ENCODE results near the gene RASGRF1.

The RASGRF1 gene

GRCh38 chr15:78914027-78914764 lies 176.4 kb downstream of the RASGRF1 start:
- Histone ChIP-seq H3K79me2 (ENCODE audit: low read length) (no peaks in the 10 kb centered on the region), H4K20me1 (ENCODE audit: insufficient read depth, low read length) (no peaks in the 10 kb centered on the region), H2AFZ (ENCODE audit: low read length) (no peak overlapping the region), H3K27ac (ENCODE audit: low read length) (no peak overlapping the region), H3K4me2 (ENCODE audit: low read depth, low read length) (no peak overlapping the region), H3K9me2 (replicated peaks; ENCODE audit: insufficient read depth, low read length) (no peaks in the 10 kb centered on the region), H3K27me3 (replicated peaks; ENCODE audit: insufficient read depth, low read length) (no peaks in the 10 kb centered on the region), H3K4me1 (ENCODE audit: low read length) (no peaks in the 10 kb centered on the region), H3K9ac (ENCODE audit: low read length) (no peak overlapping the region), H3K4me3 (ENCODE audit: low read length) (no peak overlapping the region), H3K36me3 (replicated peaks; ENCODE audit: insufficient read depth, low read length) (no peaks in the 10 kb centered on the region), H3K9me3 (replicated peaks; ENCODE audit: insufficient read depth, low read length) (no peaks in the 10 kb centered on the region), H3F3A (ENCODE audit: insufficient read depth, low read length) (no peaks in the 10 kb centered on the region)
- DNase-seq = no peak
- TF ChIP-seq, protein P1, sequence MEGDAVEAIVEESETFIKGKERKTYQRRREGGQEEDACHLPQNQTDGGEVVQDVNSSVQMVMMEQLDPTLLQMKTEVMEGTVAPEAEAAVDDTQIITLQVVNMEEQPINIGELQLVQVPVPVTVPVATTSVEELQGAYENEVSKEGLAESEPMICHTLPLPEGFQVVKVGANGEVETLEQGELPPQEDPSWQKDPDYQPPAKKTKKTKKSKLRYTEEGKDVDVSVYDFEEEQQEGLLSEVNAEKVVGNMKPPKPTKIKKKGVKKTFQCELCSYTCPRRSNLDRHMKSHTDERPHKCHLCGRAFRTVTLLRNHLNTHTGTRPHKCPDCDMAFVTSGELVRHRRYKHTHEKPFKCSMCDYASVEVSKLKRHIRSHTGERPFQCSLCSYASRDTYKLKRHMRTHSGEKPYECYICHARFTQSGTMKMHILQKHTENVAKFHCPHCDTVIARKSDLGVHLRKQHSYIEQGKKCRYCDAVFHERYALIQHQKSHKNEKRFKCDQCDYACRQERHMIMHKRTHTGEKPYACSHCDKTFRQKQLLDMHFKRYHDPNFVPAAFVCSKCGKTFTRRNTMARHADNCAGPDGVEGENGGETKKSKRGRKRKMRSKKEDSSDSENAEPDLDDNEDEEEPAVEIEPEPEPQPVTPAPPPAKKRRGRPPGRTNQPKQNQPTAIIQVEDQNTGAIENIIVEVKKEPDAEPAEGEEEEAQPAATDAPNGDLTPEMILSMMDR (IDR thresholded peaks at IDR 0.05; ENCODE audit: low read length) = no peak
- TF ChIP-seq EZH2phosphoT487 (IDR thresholded peaks at IDR 0.05; ENCODE audit: low read length) (no peak), EZH2 (optimal IDR thresholded peaks at IDR 0.05; ENCODE audit: low read depth, low read length) (no peak)

GRCh38 chr15:78913012-78913411 lies 177.6 kb downstream of the RASGRF1 start:
- H3K9ac ChIP-seq (ENCODE audit: low read length) = no peak overlapping the region
- no peak overlapping the region for H3K4me2 ChIP-seq (ENCODE audit: low read depth, low read length)
- H3K27me3 ChIP-seq (replicated peaks; ENCODE audit: insufficient read depth, low read length) = no peaks in the 10 kb centered on the region
- H3F3A ChIP-seq (ENCODE audit: insufficient read depth, low read length) = no peaks in the 10 kb centered on the region
- TF ChIP-seq, protein P1 (IDR thresholded peaks at IDR 0.05; ENCODE audit: low read length) = no peak
- no peak for TF ChIP-seq EZH2 (optimal IDR thresholded peaks at IDR 0.05; ENCODE audit: low read depth, low read length)
- no peak for TF ChIP-seq EZH2phosphoT487 (IDR thresholded peaks at IDR 0.05; ENCODE audit: low read length)
- DNase-seq = no peak
- H3K79me2 ChIP-seq (ENCODE audit: low read length) = no peaks in the 10 kb centered on the region
- H2AFZ ChIP-seq (ENCODE audit: low read length) = no peak overlapping the region
- no peaks in the 10 kb centered on the region for H3K4me1 ChIP-seq (ENCODE audit: low read length)
- H3K4me3 ChIP-seq (ENCODE audit: low read length) = no peak overlapping the region
- no peaks in the 10 kb centered on the region for H3K9me2 ChIP-seq (replicated peaks; ENCODE audit: insufficient read depth, low read length)
- no peaks in the 10 kb centered on the region for H3K36me3 ChIP-seq (replicated peaks; ENCODE audit: insufficient read depth, low read length)
- no peaks in the 10 kb centered on the region for H3K9me3 ChIP-seq (replicated peaks; ENCODE audit: insufficient read depth, low read length)
- no peaks in the 10 kb centered on the region for H4K20me1 ChIP-seq (ENCODE audit: insufficient read depth, low read length)
- no peak overlapping the region for H3K27ac ChIP-seq (ENCODE audit: low read length)

DNA sequence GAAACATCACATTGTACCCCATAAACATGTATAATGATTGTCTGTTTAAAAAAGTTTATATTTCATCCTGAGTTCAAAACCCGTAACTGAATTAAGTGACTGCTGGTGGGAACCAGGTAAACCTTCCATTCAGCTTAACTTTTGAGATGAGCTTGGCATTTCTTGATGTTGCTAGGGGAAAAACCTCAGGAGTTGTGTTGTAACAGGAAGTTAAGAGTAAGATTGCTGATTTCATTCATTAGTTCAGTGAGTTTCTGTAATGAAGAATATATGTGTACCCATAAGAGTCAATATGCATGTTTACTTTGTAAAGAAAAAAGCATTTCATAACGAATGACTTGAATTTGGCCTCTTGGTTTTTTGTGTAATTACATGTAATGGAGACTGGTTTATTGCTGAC lies 178.3 kb downstream of the RASGRF1 start:
- Histone ChIP-seq H3K27ac (ENCODE audit: low read length) (no peak overlapping the region), H3F3A (ENCODE audit: insufficient read depth, low read length) (no peaks in the 10 kb centered on the region), H3K27me3 (replicated peaks; ENCODE audit: insufficient read depth, low read length) (no peaks in the 10 kb centered on the region), H3K9me3 (replicated peaks; ENCODE audit: insufficient read depth, low read length) (no peaks in the 10 kb centered on the region), H3K4me1 (ENCODE audit: low read length) (no peaks in the 10 kb centered on the region), H3K79me2 (ENCODE audit: low read length) (no peaks in the 10 kb centered on the region), H3K9me2 (replicated peaks; ENCODE audit: insufficient read depth, low read length) (no peaks in the 10 kb centered on the region), H3K4me2 (ENCODE audit: low read depth, low read length) (no peak overlapping the region), H2AFZ (ENCODE audit: low read length) (no peak overlapping the region), H3K4me3 (ENCODE audit: low read length) (no peak overlapping the region), H3K9ac (ENCODE audit: low read length) (no peak overlapping the region), H3K36me3 (replicated peaks; ENCODE audit: insufficient read depth, low read length) (no peaks in the 10 kb centered on the region), H4K20me1 (ENCODE audit: insufficient read depth, low read length) (no peaks in the 10 kb centered on the region)
- DNase-seq = no peak
- no peak for TF ChIP-seq EZH2 (optimal IDR thresholded peaks at IDR 0.05; ENCODE audit: low read depth, low read length)
- TF ChIP-seq EZH2phosphoT487 (IDR thresholded peaks at IDR 0.05; ENCODE audit: low read length) = no peak

GRCh38 chr15:78910271-78910670 lies 180.3 kb downstream of the RASGRF1 start:
- TF ChIP-seq EZH2 (optimal IDR thresholded peaks at IDR 0.05; ENCODE audit: low read depth, low read length) = no peak
- Histone ChIP-seq H3K4me1 (ENCODE audit: low read length) (no peaks in the 10 kb centered on the region), H3K9me3 (replicated peaks; ENCODE audit: insufficient read depth, low read length) (no peaks in the 10 kb centered on the region), H3K9me2 (replicated peaks; ENCODE audit: insufficient read depth, low read length) (no peaks in the 10 kb centered on the region), H3K36me3 (replicated peaks; ENCODE audit: insufficient read depth, low read length) (no peaks in the 10 kb centered on the region), H3K9ac (ENCODE audit: low read length) (no peak overlapping the region), H3K4me3 (ENCODE audit: low read length) (no peak overlapping the region), H2AFZ (ENCODE audit: low read length) (no peak overlapping the region), H3K27me3 (replicated peaks; ENCODE audit: insufficient read depth, low read length) (no peaks in the 10 kb centered on the region), H3K4me2 (ENCODE audit: low read depth, low read length) (no peak overlapping the region), H3K79me2 (ENCODE audit: low read length) (no peaks in the 10 kb centered on the region), H3F3A (ENCODE audit: insufficient read depth, low read length) (no peaks in the 10 kb centered on the region), H3K27ac (ENCODE audit: low read length) (no peak overlapping the region), H4K20me1 (ENCODE audit: insufficient read depth, low read length) (no peaks in the 10 kb centered on the region)
- no peak for DNase-seq

All from MM.1S (cell line).